GM12878 (cell line): ENCODE measurements around the gene HMGB2. TPM values are rescaled to one million over a fixed set of nuclear protein-coding genes. Genes with fewer than 3 reads are reported as not detected.

Source experiments
- BCL11A ChIP-seq: IDR thresholded peaks from 2 replicates; pipeline ENCODE4 v1.6.1; 2011; ENCODE audit warnings: low read depth, low read length
- CUX1 ChIP-seq: IDR thresholded peaks from 2 replicates; pipeline ENCODE4 v1.6.1; 2012; ENCODE audit warnings: improper control_type of control experiment, low read depth, low read length; ENCODE audit not compliant: insufficient replicate concordance
- E2F8 ChIP-seq: fragments of 450-650 bp; IDR thresholded peaks from 2 replicates; pipeline ENCODE4 v1.6.1; 2018; ENCODE audit warnings: mild to moderate bottlenecking, low read depth, moderate library complexity; ENCODE audit not compliant: partially characterized antibody
- EED ChIP-seq: sonication (generic); IDR thresholded peaks from 2 replicates; pipeline ENCODE4 v1.6.1; 2016; ENCODE audit warnings: antibody characterized with exemption, low read depth
- EP300 ChIP-seq, 2 experiments: fragments of 150-350 bp in 1 of 2; IDR thresholded peaks; 2 replicates each; pipeline ENCODE4 v1.6.1; 2011 to 2012; ENCODE audit warnings: low read depth in 2 of 2, low read length in 2 of 2, borderline replicate concordance in 1 of 2, improper control_type of control experiment in 1 of 2, inconsistent platforms in 1 of 2; ENCODE audit not compliant: control insufficient read depth in 1 of 2
- JUND ChIP-seq: IDR thresholded peaks from 2 replicates; pipeline ENCODE4 v1.6.1; 2012; ENCODE audit warnings: low read depth, mild to moderate bottlenecking, low read length, improper control_type of control experiment, moderate library complexity
- MTA2 ChIP-seq: fragments of 450-650 bp; IDR thresholded peaks from 2 replicates; pipeline ENCODE4 v1.6.1; 2016; ENCODE audit warnings: low read depth, mild to moderate bottlenecking, moderate library complexity
- MYB ChIP-seq: fragments of 150-350 bp; IDR thresholded peaks from 2 replicates; pipeline ENCODE4 v1.6.1; 2014; ENCODE audit warnings: mild to moderate bottlenecking, low read depth, low read length, borderline replicate concordance
- NFXL1 ChIP-seq: fragments of 450-650 bp; IDR thresholded peaks from 2 replicates; pipeline ENCODE4 v1.6.1; 2017; ENCODE audit warnings: antibody characterized with exemption, mild to moderate bottlenecking, borderline replicate concordance
- POLR2A ChIP-seq: IDR thresholded peaks from 2 replicates; pipeline ENCODE4 v1.6.1; 2011; ENCODE audit warnings: low read depth, mild to moderate bottlenecking, low read length
- RB1 ChIP-seq: fragments of 450-650 bp; formaldehyde crosslinking; IDR thresholded peaks from 2 replicates; pipeline ENCODE4 v1.6.1; 2017; ENCODE audit warnings: mild to moderate bottlenecking, borderline replicate concordance
- RFX5 ChIP-seq: IDR thresholded peaks from 2 replicates; pipeline ENCODE4 v1.6.1; 2011; ENCODE audit warnings: low read depth, low read length, improper control_type of control experiment
- RUNX3 ChIP-seq: IDR thresholded peaks from 2 replicates; pipeline ENCODE4 v1.6.1; 2012; ENCODE audit warnings: low read length, inconsistent platforms
- SIX5 ChIP-seq: IDR thresholded peaks from 2 replicates; pipeline ENCODE4 v1.6.1; 2011; ENCODE audit warnings: mild to moderate bottlenecking, low read depth, low read length, moderate library complexity; ENCODE audit not compliant: severe bottlenecking
- WRNIP1 ChIP-seq: IDR thresholded peaks from 2 replicates; pipeline ENCODE4 v1.6.1; 2011; ENCODE audit warnings: low read depth, low read length, improper control_type of control experiment, borderline replicate concordance
- ZNF217 ChIP-seq: fragments of 450-650 bp; IDR thresholded peaks from 2 replicates; pipeline ENCODE4 v1.6.1; 2017; ENCODE audit warnings: antibody characterized with exemption, mild to moderate bottlenecking
- ZNF384 ChIP-seq: IDR thresholded peaks from 2 replicates; pipeline ENCODE4 v1.6.1; 2012; ENCODE audit warnings: low read depth, mild to moderate bottlenecking, low read length, improper control_type of control experiment, borderline replicate concordance
- ZNF687 ChIP-seq: fragments of 450-650 bp; IDR thresholded peaks from 2 replicates; pipeline ENCODE4 v1.6.1; 2017; ENCODE audit warnings: mild to moderate bottlenecking, moderate library complexity
- polyA plus RNA-seq, 11 experiments: library from polyadenylated mRNA; depleted of rRNA in 4 of 11; unstranded in 6 of 11; stranded (reverse) in 5 of 11; fragments of >200 nt; fragmentation: Nextera tagmentation in 4 of 11; fragmentation: Illumina TruSeq in 1 of 11; extraction: Ambion mirVana in 4 of 11; extraction: Trizol in 1 of 11; gene quantifications; 1 replicate in 1 of 11; 2 replicates in 10 of 11; pipeline versions ENCODE4 v1.2.1 to v1.2.3, GENCODE V29; 2011 to 2016; ENCODE audit warnings: inconsistent platforms in 2 of 11, missing spikeins in 2 of 11, low read depth in 1 of 11
- total RNA-seq, 4 experiments: library from RNA; depleted of rRNA in 3 of 4; stranded (reverse); fragments of >200 nt in 3 of 4; fragmentation: Illumina TruSeq in 1 of 4; extraction: Trizol in 1 of 4; gene quantifications; 2 replicates each; pipeline versions ENCODE4 v1.2.1 to v1.2.3, GENCODE V29; 2013 to 2021

HMGB2 gene
- total and polyA plus RNA-seq, 10 of the 15 experiments (the other 5 are each of a cell fraction or from before 2014, with no cell fraction given) = 260 to 961 (median 668) TPM

GRCh38 chr4:173370477-173371291 lies 36.5 kb upstream of the HMGB2 start, which contains the start of gene SAP30 (continued):
- 0 out of 2 replicates have a peak, but pooled peaks have one; percentile 20 for TF ChIP-seq RB1
- TF ChIP-seq BCL11A = no peak
- no peak for TF ChIP-seq WRNIP1
- peak; percentile 11; the same call in 1 of the 2 replicates for TF ChIP-seq MYB
- no peak for TF ChIP-seq EP300 (IDR thresholded peaks at IDR 0.05; ENCODE audit: borderline replicate concordance in 1 of 2, control insufficient read depth in 1 of 2, low read depth in 2 of 2, low read length in 2 of 2)
- no peak for TF ChIP-seq ZNF217
- no peak; the same call in 1 of the 2 replicates for TF ChIP-seq EED
- TF ChIP-seq CUX1 = no peak
- peak; percentile 27 for TF ChIP-seq E2F8
- TF ChIP-seq ZNF687 = no peak
- no peak for TF ChIP-seq JUND
- peak; percentile 43; the same call in 1 of the 2 replicates for TF ChIP-seq RUNX3
- peak; percentile 97 for TF ChIP-seq POLR2A
- peak; percentile 100 for TF ChIP-seq ZNF384
- peak; percentile 88 for TF ChIP-seq SIX5
- no peak for TF ChIP-seq RFX5
- no peak for TF ChIP-seq NFXL1
- TF ChIP-seq MTA2 = no peak
